ENCODE data around the gene IFNAR1.

DNA sequence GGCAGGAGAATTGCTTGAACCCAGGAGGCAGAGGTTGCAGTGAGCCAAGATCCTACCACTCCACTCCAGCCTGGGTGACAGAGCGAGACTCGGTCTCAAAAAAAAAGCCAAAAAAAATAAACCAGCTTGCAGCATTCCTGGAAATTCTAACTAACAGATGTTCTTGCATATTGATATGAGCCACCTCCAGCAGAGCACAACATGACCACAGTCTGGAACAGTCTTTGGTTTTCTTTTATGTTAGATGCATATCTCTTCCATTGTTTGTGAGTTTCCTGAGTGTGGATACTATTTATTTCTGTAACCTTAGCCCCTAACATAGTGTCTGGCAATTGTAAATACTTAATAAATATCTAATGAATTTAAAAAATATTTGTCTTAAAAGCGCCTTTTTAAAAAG lies 23.9 kb downstream of the IFNAR1 start:
- no peak for TF ChIP-seq POLR2A (IDR thresholded peaks at IDR 0.05)
- TF ChIP-seq, protein P1, sequence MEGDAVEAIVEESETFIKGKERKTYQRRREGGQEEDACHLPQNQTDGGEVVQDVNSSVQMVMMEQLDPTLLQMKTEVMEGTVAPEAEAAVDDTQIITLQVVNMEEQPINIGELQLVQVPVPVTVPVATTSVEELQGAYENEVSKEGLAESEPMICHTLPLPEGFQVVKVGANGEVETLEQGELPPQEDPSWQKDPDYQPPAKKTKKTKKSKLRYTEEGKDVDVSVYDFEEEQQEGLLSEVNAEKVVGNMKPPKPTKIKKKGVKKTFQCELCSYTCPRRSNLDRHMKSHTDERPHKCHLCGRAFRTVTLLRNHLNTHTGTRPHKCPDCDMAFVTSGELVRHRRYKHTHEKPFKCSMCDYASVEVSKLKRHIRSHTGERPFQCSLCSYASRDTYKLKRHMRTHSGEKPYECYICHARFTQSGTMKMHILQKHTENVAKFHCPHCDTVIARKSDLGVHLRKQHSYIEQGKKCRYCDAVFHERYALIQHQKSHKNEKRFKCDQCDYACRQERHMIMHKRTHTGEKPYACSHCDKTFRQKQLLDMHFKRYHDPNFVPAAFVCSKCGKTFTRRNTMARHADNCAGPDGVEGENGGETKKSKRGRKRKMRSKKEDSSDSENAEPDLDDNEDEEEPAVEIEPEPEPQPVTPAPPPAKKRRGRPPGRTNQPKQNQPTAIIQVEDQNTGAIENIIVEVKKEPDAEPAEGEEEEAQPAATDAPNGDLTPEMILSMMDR (IDR thresholded peaks at IDR 0.05 in 4 of 5, conservative IDR thresholded peaks at IDR 0.05 in 1 of 5) = no peak

Measured in gastrocnemius medialis (tissue), 4 donors.